RWPE1 (cell line): Measurements from ENCODE around the gene PAXIP1.
"Not testable (repeated sequence)": the region's sequence is repeated elsewhere in the genome, so short reads cannot be mapped to it uniquely, and the experiment has no call there.

Experiments used
- CTCF ChIA-PET: fragments of 350-600 bp; sonication (Branson Sonifier 250); formaldehyde crosslinking; extraction: SDS; loops from one replicate; lab custom pipeline; 2021; lab: Yijun Ruan, JAX
- POLR2A ChIA-PET: fragments of 400-600 bp; formaldehyde crosslinking; extraction: SDS; loops from one replicate; lab custom pipeline; 2020; ENCODE audit warnings: antibody characterized with exemption; ENCODE audit not compliant: low non-redundant PET; lab: Yijun Ruan, JAX
- DNase-seq: peaks from one replicate; pipeline ENCODE4 v3.0.0; 2012; ENCODE audit warnings: low spot score
- H3K27ac ChIP-seq: fragments of 450-650 bp; 2 replicates; pipeline ENCODE4 v1.5.1; 2017
- TF ChIP-seq, protein P1 (sequence below): fragments of 450-650 bp; conservative IDR thresholded peaks from 2 replicates; pipeline ENCODE4 v1.5.1; 2017; ENCODE audit warnings: low read depth, mild to moderate bottlenecking

The PAXIP1 gene

DNA sequence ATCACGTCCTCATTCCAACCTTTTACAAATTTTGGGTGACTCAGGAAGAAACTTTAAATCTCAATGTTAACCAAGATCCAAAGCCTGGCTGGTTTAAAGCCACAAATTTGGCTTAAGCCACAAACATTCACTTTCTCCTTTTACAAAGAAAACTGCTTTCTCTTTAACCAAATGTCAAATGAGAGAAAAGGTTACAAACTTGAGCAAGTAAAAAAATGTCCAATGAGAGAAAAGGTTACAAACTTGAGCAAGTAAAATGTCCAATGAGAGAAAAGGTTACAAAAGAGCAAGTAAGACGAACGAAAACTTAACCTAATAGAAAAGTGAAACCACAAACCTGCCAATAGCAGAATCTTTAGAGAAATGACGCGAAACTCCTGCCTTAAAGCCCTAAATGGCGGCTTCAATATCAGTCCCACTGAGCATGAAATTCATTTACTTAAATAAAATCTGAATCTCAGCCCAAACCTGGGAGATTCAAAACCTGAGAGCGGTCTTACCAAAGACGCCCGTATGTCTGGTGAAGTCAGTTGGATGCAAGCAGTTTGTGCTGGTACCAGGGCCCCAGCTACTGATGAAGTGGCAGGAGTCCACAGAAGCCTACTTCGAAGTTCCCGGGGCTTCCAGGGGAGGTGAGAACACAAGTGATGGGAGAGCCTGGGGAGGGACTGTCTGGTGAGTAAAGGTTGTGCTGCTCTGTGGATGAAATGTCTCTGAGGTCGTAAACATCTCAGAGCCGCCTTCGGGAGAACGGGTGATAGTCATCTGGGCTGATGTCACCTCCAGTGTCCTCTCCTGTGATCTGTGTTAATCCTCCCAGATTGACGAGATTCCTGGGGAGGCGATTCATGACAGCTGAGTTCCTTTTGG is 74.6 kb downstream of the PAXIP1 start:
- DNase-seq: peak; percentile 95
- TF ChIP-seq, protein P1, sequence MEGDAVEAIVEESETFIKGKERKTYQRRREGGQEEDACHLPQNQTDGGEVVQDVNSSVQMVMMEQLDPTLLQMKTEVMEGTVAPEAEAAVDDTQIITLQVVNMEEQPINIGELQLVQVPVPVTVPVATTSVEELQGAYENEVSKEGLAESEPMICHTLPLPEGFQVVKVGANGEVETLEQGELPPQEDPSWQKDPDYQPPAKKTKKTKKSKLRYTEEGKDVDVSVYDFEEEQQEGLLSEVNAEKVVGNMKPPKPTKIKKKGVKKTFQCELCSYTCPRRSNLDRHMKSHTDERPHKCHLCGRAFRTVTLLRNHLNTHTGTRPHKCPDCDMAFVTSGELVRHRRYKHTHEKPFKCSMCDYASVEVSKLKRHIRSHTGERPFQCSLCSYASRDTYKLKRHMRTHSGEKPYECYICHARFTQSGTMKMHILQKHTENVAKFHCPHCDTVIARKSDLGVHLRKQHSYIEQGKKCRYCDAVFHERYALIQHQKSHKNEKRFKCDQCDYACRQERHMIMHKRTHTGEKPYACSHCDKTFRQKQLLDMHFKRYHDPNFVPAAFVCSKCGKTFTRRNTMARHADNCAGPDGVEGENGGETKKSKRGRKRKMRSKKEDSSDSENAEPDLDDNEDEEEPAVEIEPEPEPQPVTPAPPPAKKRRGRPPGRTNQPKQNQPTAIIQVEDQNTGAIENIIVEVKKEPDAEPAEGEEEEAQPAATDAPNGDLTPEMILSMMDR: no peak
- H3K27ac ChIP-seq: peak overlapping the region; percentile 82
- CTCF ChIA-PET: interaction anchor here (0.6 to 1.5 kb wide), 8 partner anchors 15 to 444 kb away, joined by 3 to 8 read pairs (median 3); no protein-coding TSS in a partner anchor
- POLR2A ChIA-PET: no interaction called here

DNA sequence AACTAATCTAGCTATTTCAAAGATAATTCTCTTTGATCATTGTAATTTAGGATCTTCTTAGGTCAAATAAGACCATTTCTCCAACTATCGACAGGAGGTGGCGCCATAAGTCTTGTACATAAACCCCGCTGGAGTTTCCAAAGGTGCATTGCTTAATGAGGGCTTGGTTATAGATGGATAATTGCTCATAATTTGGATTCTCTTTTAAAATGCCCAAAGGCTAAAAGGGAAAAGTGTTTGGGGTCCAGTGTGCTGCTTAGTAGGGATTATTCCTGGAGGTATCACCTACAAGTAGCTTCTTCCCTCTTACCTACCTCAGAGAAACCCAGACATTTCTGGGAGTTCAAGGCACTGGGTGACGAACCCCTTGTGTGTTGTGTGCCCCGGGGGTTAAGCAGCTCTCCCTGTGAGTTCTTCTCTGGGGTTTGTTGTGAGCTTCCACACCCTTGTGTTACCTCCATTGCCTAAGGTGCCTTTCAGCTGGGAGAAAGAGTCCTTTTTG is 75.2 kb downstream of the PAXIP1 start:
- DNase-seq: peak; percentile 71
- POLR2A ChIA-PET: no interaction called here
- H3K27ac ChIP-seq: no peak overlapping the region
- CTCF ChIA-PET: interaction anchor here (0.6 to 1.5 kb wide), 9 partner anchors 12 to 445 kb away, joined by 3 to 8 read pairs (median 3); no protein-coding TSS in a partner anchor
- TF ChIP-seq, protein P1: peak; percentile 79

DNA sequence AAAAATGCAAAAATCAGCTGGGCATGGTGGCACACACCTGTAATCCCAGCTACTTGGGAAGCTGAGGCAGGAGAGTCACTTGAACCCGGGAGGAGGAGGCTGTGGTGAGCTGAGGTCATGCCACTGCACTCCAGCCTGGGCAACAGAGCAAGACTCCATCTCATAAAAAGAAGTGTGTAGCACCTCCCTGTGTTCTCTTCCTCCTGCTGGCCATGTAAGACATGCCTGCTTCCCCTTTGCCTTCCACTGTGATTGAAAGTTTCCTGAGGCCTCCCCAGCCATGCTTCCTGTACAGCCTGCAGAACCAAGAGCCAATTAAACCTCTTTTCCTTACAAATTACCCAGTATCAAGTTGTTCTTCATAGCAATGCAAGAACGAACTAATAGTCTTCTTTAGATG is 80.5 kb downstream of the PAXIP1 start:
- H3K27ac ChIP-seq, POLR2A ChIA-PET, DNase-seq, CTCF ChIA-PET: not testable (repeated sequence)

DNA sequence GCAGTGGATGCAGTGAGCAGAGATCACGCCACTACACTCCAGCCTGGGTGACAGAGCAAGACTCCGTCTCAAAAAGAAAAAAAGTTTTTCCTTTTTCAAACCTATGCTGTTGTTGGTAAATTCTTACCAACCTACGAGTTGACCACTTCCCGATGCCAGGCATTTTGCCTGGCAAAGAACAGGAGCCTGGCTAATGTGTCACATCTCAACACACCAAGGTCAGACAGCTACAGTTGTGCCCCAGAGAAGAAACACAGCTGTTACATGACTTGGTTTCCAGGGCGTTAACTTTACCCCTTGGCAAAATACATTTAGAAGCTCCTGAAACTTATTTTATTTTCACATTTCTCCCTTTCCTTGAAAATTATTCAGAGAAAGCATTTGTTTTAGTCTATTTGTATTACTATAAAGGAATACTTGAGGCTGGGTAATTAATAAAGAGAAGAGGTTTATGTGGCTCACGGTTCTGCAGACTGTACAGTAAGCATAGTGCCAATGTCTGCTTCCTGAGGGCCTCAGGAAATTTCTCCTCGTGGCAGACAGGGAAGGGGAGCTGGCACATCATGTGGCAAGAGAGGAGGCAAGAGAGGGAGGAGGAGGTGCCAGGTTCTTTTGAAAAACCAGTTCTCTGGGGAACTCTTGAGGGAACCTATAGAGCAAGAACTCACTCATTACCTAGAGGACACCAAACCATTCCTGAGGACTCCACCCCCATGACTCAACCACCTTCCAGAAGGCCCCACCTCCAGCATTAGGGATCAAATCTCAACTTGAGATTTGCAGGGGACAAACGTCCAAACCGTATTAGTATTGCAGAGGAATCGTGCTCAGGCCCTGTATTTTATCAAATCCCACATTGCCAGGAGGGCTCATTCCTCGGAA is 83.3 kb downstream of the PAXIP1 start:
- TF ChIP-seq, protein P1: no peak
- DNase-seq: no peak
- no peak overlapping the region for H3K27ac ChIP-seq
- POLR2A ChIA-PET: no interaction called here
- CTCF ChIA-PET: no interaction called here

DNA sequence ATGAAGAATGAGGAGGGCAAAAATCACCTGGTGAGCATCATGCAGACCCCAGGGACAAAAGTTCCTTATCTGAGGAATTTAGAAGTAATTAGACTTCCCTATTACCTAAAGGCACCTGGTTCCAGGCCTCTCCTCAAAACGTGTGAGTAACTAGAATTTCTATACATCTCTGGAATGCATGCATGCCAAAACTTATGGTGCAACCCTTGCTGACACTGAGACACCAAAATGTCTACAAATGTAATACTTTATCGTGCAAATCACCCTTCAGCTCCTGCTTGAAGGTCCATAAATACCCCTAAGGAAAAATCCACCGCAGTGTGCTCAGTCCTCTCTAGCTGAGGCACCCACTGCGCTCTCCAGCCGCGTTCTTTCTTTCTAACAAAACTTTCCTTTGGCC is 84.2 kb downstream of the PAXIP1 start:
- CTCF ChIA-PET: no interaction called here
- TF ChIP-seq, protein P1: no peak
- POLR2A ChIA-PET: no interaction called here
- H3K27ac ChIP-seq: no peak overlapping the region
- DNase-seq: no peak

DNA sequence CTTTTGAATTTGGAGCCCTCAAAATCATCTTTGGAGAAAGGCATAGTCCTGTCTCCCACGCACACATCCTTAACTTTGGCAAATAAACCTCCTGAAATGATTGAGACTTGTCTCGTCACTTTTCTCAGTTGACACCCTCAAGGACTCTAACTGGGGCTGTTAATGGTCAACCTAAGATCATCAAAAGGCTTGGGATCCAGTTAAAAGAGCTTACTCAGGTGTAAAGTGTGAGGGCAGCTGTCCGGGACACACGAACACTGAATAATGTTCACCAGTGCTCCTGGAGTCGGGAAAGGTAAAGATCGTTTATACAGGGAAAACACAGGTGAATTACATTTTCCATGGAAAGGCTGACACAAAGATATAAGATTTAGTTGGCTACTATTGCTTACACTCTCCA is 84.7 kb downstream of the PAXIP1 start:
- DNase-seq: no peak
- TF ChIP-seq, protein P1: no peak
- no peak overlapping the region for H3K27ac ChIP-seq
- POLR2A ChIA-PET: no interaction called here
- CTCF ChIA-PET: no interaction called here
